Activated CD4-positive, alpha-beta memory T cell treated with anti-CD3 and anti-CD28 coated beads, Interleukin-2, amount 10 ng/mL, durations not matched to agents 7 days and 5 days (primary cell): ENCODE results near the gene SLC35F5. TPM values are rescaled to one million over a fixed set of nuclear protein-coding genes. Genes with fewer than 3 reads are reported as not detected.
"Not testable (repeated sequence)": the region's sequence is repeated elsewhere in the genome, so short reads cannot be mapped to it uniquely, and the experiment has no call there.

Source experiments
- CTCF ChIA-PET: fragments of 350-600 bp; sonication (Branson Sonifier 250); formaldehyde crosslinking; loops from one replicate; lab custom pipeline; 2021; ENCODE audit warnings: antibody characterized with exemption, inconsistent platforms; lab: Charles Lee
- POLR2A ChIA-PET: fragments of 350-600 bp; sonication (Branson Sonifier 250); formaldehyde crosslinking; loops from one replicate; lab custom pipeline; 2021; ENCODE audit warnings: antibody characterized with exemption; lab: Charles Lee
- DNase-seq: peaks from one replicate; pipeline ENCODE4 v3.0.0-alpha.2; 2020
- H3K27ac Mint-ChIP-seq: one replicate; pipeline ENCODE4 v1.8.0; 2021; ENCODE audit warnings: mild to moderate bottlenecking, mixed read lengths
- H3K27me3 Mint-ChIP-seq: one replicate; pipeline ENCODE4 v1.8.0; 2021; ENCODE audit warnings: mixed read lengths
- H3K36me3 Mint-ChIP-seq: one replicate; pipeline ENCODE4 v1.8.0; 2021; ENCODE audit warnings: low read depth, mixed read lengths
- H3K4me1 Mint-ChIP-seq: one replicate; pipeline ENCODE4 v1.8.0; 2021; ENCODE audit warnings: mixed read lengths
- H3K4me3 Mint-ChIP-seq: one replicate; pipeline ENCODE4 v1.8.0; 2021; ENCODE audit warnings: mild to moderate bottlenecking, mixed read lengths
- H3K9me3 Mint-ChIP-seq: one replicate; pipeline ENCODE4 v1.8.0; 2021; ENCODE audit warnings: mixed read lengths
- total RNA-seq, 2 experiments: library from RNA; stranded (reverse); gene quantifications; one replicate each; pipeline ENCODE4 v1.2.3, GENCODE V29; 2021

The SLC35F5 gene, protein sequence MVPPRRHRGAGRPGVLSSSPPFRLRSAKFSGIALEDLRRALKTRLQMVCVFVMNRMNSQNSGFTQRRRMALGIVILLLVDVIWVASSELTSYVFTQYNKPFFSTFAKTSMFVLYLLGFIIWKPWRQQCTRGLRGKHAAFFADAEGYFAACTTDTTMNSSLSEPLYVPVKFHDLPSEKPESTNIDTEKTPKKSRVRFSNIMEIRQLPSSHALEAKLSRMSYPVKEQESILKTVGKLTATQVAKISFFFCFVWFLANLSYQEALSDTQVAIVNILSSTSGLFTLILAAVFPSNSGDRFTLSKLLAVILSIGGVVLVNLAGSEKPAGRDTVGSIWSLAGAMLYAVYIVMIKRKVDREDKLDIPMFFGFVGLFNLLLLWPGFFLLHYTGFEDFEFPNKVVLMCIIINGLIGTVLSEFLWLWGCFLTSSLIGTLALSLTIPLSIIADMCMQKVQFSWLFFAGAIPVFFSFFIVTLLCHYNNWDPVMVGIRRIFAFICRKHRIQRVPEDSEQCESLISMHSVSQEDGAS
- total RNA-seq: 10 to 100 TPM; 18.4 to 21.6 TPM

- Mint-ChIP-seq H3K27ac (peak within 1 kb of the TSS; percentile 98), H3K4me3 (peak within 1 kb of the TSS; percentile 91), H3K4me1 (peaks cover 27% of the 10 kb centered on the region), H3K36me3 (peaks cover 9% of the 10 kb centered on the region), H3K9me3 (no peaks in the 10 kb centered on the region), H3K27me3 (peaks cover 2% of the 10 kb centered on the region)
- ChIA-PET POLR2A (interaction anchor here (0.6 to 3.8 kb wide), 28 partner anchors 10 to 217 kb away, joined by 3 to 82 read pairs (median 5); partner anchors contain the start of gene ACTR3), CTCF (interaction anchor here (0.9 to 2.2 kb wide), 14 partner anchors 10 to 152 kb away, joined by 3 to 10 read pairs (median 4); no protein-coding TSS in a partner anchor)
- DNase-seq: peak; percentile 94
These were observed at the start of gene SLC35F5 for GRCh38 chr2:113756355-113757137. TSS of gene SLC35F5 (minus strand) at chr2:113756642. CDS start at chr2:113756409, 233 bp downstream.

GRCh38 chr2:113799375-113799774 lies 42.9 kb upstream of the SLC35F5 start:
- ChIA-PET CTCF (no interaction called here), POLR2A (no interaction called here)
- Mint-ChIP-seq H3K4me1 (peaks cover 1% of the 10 kb centered on the region), H3K27ac (no peak overlapping the region), H3K27me3 (peaks cover 1% of the 10 kb centered on the region), H3K4me3 (no peak overlapping the region), H3K9me3 (no peaks in the 10 kb centered on the region), H3K36me3 (no peaks in the 10 kb centered on the region)
- no peak for DNase-seq

GRCh38 chr2:113797237-113797636 lies 40.8 kb upstream of the SLC35F5 start:
- POLR2A ChIA-PET: no interaction called here
- DNase-seq: no peak
- H3K9me3 Mint-ChIP-seq: no peaks in the 10 kb centered on the region
- H3K4me3 Mint-ChIP-seq: no peak overlapping the region
- H3K27ac Mint-ChIP-seq: no peak overlapping the region
- no peaks in the 10 kb centered on the region for H3K27me3 Mint-ChIP-seq
- no peaks in the 10 kb centered on the region for H3K36me3 Mint-ChIP-seq
- H3K4me1 Mint-ChIP-seq: peaks cover 7% of the 10 kb centered on the region
- CTCF ChIA-PET: no interaction called here

- ChIA-PET CTCF (no interaction called here), POLR2A (no interaction called here)
- H3K4me3 Mint-ChIP-seq: no peak overlapping the region
- no peaks in the 10 kb centered on the region for H3K36me3 Mint-ChIP-seq
- H3K9me3 Mint-ChIP-seq: no peaks in the 10 kb centered on the region
- no peak overlapping the region for H3K27ac Mint-ChIP-seq
- no peak for DNase-seq
- H3K27me3 Mint-ChIP-seq: no peaks in the 10 kb centered on the region
- peaks cover 12% of the 10 kb centered on the region for H3K4me1 Mint-ChIP-seq
These were observed 40.2 kb upstream of the SLC35F5 start for GRCh38 chr2:113796592-113797175.

DNA sequence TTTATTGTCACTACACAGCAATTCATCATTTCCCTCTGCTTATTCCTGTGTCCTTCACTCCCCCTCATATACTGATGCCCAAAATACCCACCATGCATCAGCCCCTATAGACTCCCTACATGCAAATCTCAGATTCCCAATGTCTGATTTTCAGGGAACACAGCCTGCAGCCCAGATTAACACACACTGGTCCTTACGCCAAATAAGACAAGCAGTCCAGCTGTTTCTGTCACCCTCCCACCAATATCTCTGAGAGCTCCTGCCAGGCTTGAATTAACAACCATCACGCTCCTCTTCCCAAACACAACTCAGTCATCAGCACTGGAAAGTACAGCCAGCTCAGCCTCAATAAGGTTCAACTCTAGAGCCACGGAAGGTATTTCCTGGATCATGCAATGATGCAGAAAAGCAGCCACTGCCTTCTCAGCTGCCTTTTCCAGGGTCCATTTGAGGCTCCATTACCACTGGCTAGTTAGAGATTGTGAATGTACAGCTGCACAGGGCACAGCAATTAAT lies 39.0 kb upstream of the SLC35F5 start:
- no peaks in the 10 kb centered on the region for H3K27me3 Mint-ChIP-seq
- no peak overlapping the region for H3K4me3 Mint-ChIP-seq
- H3K9me3 Mint-ChIP-seq: no peaks in the 10 kb centered on the region
- no peak for DNase-seq
- H3K4me1 Mint-ChIP-seq: peaks cover 17% of the 10 kb centered on the region
- POLR2A ChIA-PET: interaction anchor here (2.9 kb wide), 1 partner anchor 39 kb away, joined by 10 read pairs; the partner anchor contains the start of gene SLC35F5
- H3K27ac Mint-ChIP-seq: no peak overlapping the region
- no peaks in the 10 kb centered on the region for H3K36me3 Mint-ChIP-seq
- CTCF ChIA-PET: no interaction called here

DNA sequence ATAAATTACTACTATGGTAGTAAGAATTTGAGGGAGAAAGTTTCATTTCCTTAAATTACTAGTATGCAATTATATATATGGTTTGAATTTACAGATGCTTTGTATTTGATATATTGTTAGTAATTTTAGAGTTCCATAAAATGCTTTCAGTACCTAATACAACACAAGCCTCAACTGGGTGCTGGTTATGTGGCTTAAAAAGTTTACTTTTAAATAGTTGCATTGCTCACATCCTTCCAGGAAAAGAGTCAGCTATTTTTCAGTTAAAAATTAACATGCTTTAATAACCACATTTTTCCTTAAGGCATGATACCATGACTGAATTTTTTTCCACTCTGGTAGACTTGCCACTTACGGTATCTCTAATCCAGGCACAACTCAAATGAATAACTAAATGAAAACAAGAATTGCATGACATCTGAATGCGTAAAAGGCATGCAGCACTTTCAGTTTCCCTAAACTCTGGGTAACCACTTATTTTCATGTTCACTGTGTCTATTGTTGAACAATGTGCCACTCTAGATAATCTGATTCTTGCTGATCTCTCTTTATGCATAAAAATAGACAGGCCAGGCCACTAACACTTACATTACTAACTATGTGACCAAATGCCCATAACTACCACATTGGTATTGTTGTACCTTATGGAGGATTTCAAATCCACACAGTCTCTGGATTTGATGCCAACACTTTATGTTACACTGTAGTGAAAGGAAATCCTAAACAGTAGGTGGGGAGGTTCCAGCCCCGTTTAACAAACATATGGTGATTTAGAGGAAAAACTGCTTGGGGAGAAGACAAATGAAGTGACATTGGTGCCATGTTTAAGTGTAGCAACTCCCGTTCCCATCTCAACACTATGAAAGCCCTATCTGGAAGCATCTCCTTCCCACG lies 35.5 kb upstream of the SLC35F5 start:
- H3K4me3 Mint-ChIP-seq: peak overlapping the region; percentile 39
- H3K27me3 Mint-ChIP-seq: no peaks in the 10 kb centered on the region
- H3K36me3 Mint-ChIP-seq: no peaks in the 10 kb centered on the region
- H3K9me3 Mint-ChIP-seq: no peaks in the 10 kb centered on the region
- peak overlapping the region; percentile 62 for H3K27ac Mint-ChIP-seq
- DNase-seq: no peak
- CTCF ChIA-PET: interaction anchor here (1.0 kb wide), 1 partner anchor 35 kb away, joined by 4 read pairs; the partner anchor contains the start of gene SLC35F5
- H3K4me1 Mint-ChIP-seq: peaks cover 17% of the 10 kb centered on the region
- POLR2A ChIA-PET: interaction anchor here (2.1 kb wide), 1 partner anchor 35 kb away, joined by 11 read pairs; the partner anchor contains the start of gene SLC35F5

GRCh38 chr2:113784823-113785744 lies 28.6 kb upstream of the SLC35F5 start:
- CTCF ChIA-PET: no interaction called here
- POLR2A ChIA-PET: interaction anchor here (0.8 kb wide), 2 partner anchors 28 kb away, joined by 3 to 4 read pairs; partner anchors contain the start of gene SLC35F5
- Mint-ChIP-seq H3K4me3 (no peak overlapping the region), H3K27ac (no peak overlapping the region), H3K36me3 (no peaks in the 10 kb centered on the region), H3K4me1 (no peaks in the 10 kb centered on the region), H3K9me3 (no peaks in the 10 kb centered on the region), H3K27me3 (no peaks in the 10 kb centered on the region)
- DNase-seq: no peak

- no peaks in the 10 kb centered on the region for H3K36me3 Mint-ChIP-seq
- ChIA-PET CTCF (no interaction called here), POLR2A (no interaction called here)
- H3K4me3 Mint-ChIP-seq: no peak overlapping the region
- H3K27ac Mint-ChIP-seq: no peak overlapping the region
- no peak for DNase-seq
- H3K27me3 Mint-ChIP-seq: peaks cover 7% of the 10 kb centered on the region
- no peaks in the 10 kb centered on the region for H3K9me3 Mint-ChIP-seq
- H3K4me1 Mint-ChIP-seq: no peaks in the 10 kb centered on the region
These were observed 24.0 kb upstream of the SLC35F5 start for GRCh38 chr2:113780472-113780871.

DNA sequence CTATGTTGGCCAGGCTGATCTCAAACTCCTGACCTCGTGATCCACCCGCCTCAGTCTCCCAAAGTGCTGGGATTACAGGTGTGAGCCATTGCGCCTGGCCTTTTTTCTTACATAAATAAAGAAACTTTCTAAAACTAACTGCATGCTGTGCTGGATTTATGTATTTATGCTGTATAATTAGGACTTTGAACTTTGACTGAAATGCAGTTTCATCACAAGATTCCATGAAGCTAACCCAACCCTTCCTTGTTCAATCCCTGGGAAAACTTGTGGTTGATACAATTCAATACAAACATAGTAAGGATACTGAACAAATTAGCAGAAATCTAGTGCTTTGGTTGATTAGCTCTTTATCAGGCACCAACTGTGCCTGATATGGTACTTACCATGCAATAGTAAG lies 20.9 kb upstream of the SLC35F5 start:
- H3K9me3 Mint-ChIP-seq: no peaks in the 10 kb centered on the region
- no peak overlapping the region for H3K4me3 Mint-ChIP-seq
- H3K4me1 Mint-ChIP-seq: no peaks in the 10 kb centered on the region
- ChIA-PET CTCF (no interaction called here), POLR2A (no interaction called here)
- peaks cover 7% of the 10 kb centered on the region for H3K27me3 Mint-ChIP-seq
- H3K36me3 Mint-ChIP-seq: no peaks in the 10 kb centered on the region
- H3K27ac Mint-ChIP-seq: no peak overlapping the region
- no peak for DNase-seq

- Mint-ChIP-seq H3K27me3 (peaks cover 7% of the 10 kb centered on the region), H3K9me3 (no peaks in the 10 kb centered on the region), H3K27ac (no peak overlapping the region), H3K4me3 (no peak overlapping the region), H3K4me1 (no peaks in the 10 kb centered on the region), H3K36me3 (no peaks in the 10 kb centered on the region)
- no peak for DNase-seq
- CTCF ChIA-PET: no interaction called here
- POLR2A ChIA-PET: no interaction called here
These were observed 20.5 kb upstream of the SLC35F5 start for GRCh38 chr2:113776949-113777348.

DNA sequence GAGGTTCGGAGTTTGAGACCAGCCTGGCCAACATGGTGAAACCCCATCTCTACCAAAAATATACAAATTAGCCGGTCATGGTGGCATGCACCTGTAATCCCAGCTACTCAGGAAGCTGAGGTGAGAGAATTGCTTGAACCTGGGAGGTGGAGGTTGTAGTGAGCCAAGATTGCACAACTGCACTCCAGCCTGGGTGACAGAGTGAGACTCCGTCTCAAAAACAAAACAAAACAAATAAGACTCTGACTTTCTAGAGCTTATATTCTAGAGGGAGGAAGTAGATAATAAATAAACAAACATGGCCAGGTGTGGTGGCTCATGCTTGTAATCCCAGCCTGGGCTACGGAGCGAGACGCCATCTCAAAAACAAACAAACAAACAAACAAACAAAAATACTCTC lies 18.2 kb upstream of the SLC35F5 start:
- CTCF ChIA-PET, DNase-seq, H3K4me3 Mint-ChIP-seq, H3K27ac Mint-ChIP-seq, H3K36me3 Mint-ChIP-seq, H3K27me3 Mint-ChIP-seq, H3K4me1 Mint-ChIP-seq, H3K9me3 Mint-ChIP-seq: not testable (repeated sequence)
- POLR2A ChIA-PET: interaction anchor here (1.7 kb wide), 1 partner anchor 18 kb away, joined by 5 read pairs; the partner anchor contains the start of gene SLC35F5
